ENCODE data around the gene SMIM38.

The SMIM38 gene

GRCh38 chr11:69161117-69161407, 5.3 kb downstream of the SMIM38 start:
- no peak for DNase-seq

GRCh38 chr11:69162505-69162904, 6.8 kb downstream of the SMIM38 start:
- DNase-seq = no peak

- DNase-seq = no peak
Measured at GRCh38 chr11:69163842-69164241, 8.1 kb downstream of the SMIM38 start.

GRCh38 chr11:69164824-69165223, 9.1 kb downstream of the SMIM38 start:
- DNase-seq = no peak

DNA sequence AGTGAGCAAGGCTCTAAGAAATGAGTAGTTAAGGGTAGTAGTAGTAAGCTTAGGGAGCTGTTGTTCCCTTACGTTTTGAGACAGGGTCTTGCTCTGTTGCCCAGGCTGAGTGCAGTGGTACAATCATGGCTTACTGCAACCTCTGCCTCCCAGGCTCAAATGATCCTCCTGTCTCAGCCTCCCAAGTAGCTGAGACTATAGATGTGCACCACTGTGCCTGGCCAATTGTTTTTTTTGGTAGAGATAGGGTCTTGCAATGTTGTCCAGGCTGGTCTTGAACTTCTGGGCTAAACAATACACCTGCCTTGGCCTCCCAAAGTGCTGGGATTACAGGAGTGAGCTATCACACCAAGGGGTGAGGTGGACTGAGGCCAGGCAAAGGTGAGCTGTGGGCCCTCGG, 10.0 kb downstream of the SMIM38 start:
- DNase-seq = no peak

DNA sequence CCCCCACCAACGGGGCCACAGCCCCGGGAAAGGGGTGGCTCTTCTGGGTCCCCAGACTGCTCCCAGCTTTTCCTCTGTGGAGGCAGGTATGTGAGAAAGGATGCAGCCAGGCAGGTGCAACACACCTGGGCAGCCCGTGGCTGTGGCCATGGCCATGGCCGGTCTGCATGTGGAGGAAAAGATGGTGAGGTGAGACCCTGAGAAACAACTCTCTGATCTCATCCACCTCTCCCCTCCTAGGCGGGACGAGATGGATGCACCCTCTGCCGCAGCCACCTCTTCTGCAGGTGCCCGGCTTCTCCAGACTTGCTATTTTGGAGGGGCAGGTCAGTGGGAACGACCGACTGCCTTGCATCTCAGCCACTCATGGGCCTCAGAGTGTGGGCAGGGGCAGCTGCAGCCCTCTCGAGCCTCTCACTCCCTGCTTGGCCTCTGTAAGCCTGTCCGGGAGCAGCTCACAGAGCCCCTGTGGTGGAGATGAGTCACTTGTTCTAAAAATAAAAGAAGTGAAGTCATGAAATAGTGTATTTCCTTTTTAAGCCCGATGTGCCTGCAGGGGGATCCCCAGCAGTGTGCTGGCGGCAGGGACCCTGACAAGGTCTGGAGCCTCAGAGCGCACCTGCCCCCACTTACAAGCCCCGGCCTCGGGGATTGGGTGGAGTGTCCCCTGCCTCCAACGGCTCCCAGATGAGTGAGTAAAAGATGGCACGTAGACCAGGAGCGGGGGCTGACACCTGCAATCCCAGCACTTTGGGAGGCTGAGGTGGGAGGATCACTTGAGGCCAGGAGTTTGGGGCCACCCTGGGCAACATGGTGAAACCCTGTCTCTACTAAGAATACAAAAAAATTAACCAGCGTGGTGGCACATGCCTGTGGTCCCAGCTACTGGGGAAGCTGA, 10.7 kb downstream of the SMIM38 start:
- DNase-seq = peak; percentile 43

- no peak for DNase-seq
Measured at GRCh38 chr11:69167130-69167915, 11.6 kb downstream of the SMIM38 start.

- DNase-seq = no peak
Measured at GRCh38 chr11:69167916-69168691, 12.4 kb downstream of the SMIM38 start.

GRCh38 chr11:69169479-69169878, 13.7 kb downstream of the SMIM38 start:
- no peak for DNase-seq

DNA sequence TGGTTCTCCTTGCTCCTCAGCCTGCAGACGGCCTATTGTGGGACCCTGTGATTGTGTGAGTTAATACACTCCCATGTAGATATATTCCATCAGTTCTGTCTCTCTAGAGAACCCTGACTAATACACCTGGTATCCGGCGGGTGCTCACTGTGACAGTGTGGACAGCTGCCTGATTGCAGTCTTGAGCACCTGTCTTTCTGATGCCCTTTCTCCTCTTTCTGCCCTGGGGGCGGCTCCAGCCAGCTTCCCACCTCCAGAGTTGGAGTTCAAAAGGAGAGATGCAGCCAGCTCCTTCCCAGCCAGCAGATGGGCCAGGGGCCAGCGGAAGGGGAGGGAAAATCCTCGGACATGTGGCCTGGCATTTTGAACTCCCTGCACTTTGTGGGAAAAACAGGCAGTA, 15.0 kb downstream of the SMIM38 start:
- DNase-seq = no peak

- DNase-seq = no peak
Measured at GRCh38 chr11:69171476-69172240, 15.9 kb downstream of the SMIM38 start.

DNA sequence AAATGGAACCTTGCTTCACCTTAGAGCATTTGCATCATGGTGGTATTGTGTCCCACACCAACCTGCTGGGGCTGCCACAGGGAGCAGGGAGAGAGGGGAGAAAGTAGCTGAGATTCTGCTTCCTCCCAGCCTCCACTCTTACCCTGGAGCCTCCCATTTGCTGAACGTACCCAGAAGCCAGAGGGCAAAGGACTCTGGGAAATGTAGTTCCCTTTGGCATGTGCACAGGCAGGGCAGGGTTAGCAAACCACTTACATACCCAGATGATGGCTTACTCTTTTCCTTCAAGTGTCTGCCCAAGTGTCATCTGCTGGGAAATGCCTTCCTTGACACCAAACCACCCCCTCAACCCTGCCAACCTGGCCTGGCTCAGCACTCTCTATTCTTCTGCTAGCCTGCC, 16.9 kb downstream of the SMIM38 start:
- no peak for DNase-seq

DNA sequence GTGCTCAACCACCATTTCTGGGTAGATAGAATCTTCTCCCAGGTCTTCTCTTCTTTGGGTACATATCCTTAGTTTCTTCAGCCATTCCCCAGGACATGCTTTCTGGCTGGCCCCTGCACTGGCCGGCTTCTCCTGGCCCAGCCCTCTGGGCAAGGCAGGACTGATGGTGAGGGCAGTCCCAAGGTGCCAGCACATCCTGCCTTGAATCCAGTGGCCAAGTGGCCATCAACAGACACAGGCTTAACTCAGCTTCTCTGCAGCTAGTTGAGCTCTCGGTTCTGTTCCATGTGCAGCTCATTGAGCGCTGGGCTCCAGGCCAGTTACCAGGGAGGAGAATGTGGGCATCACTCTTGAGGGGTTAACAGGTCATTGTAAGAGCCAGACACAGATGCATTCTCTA, 17.6 kb downstream of the SMIM38 start:
- no peak for DNase-seq

DNA sequence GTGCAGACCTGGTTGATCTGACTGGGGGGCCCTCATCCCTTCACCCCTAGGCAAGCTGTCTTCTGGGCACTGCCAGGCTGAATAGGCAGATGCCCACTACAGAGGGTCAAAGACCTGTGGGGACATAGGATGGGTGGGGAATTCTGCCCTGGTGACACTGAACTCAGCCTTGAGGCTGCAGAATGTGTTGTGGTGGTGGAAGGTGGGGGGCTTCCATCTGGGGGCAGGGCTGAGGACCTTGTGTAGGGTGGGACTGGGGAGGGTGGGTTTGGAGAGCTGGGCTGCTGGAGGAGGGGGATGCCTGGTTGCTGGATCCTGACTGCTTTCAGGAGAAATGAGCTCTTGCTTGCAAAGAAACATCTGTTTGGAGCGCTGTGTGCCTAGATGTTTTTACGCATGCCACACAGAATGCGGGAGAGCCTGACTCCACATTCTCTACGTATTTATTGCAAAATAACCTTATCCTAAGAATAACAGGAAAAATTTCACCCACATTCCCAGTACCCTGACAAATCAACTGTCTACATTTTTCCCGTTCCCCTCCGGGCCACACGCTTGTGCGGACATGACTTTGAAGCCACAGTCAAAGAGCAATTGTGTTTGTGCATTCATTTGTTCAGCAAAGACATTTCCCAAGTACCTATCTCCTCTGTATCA, 18.3 kb downstream of the SMIM38 start:
- DNase-seq = no peak

DNA sequence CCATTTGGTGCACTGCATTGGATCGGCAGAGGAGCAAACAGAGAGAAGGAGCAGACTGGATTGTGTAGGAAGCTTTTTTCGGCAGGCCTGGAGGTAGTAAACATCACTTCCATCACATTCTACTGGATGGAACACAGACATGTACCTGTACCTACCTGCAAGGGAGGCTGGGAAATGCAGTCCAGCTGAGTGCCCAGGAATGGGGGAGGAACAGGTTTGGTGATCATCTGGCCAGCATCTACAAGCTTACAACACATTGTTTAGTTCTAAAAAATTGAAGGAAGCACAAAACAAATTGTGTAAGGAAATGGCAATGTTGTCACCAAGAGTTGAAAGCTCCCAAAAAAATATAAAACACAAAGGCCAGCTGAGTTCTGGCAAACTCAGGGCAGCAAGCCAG, 19.1 kb downstream of the SMIM38 start:
- DNase-seq = no peak

GRCh38 chr11:69178819-69179482, 23.2 kb downstream of the SMIM38 start:
- DNase-seq = no peak

GRCh38 chr11:69180226-69180625, 24.5 kb downstream of the SMIM38 start:
- DNase-seq = no peak

GRCh38 chr11:69180726-69181125, 25.0 kb downstream of the SMIM38 start:
- DNase-seq = no peak

DNA sequence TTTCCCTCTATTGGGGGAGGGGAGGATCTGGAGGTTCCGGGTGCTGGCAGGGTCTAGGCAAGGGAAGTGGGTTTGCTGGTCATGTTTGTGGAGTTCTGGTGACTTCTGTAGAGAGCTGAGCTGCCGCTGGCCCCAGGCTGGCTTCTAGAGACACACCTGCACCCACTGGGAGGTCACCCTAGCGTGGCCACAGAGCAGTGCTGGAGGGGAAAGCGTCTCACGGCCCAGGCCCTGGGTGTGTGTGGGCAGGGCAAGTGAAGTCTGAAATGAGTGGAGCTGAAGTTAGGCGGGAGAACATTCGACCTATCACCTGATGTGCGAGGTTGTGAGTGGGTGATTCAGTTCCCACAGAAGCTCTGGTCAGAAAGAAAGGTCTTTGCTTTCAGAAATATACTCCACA, 27.9 kb downstream of the SMIM38 start:
- DNase-seq = no peak

GRCh38 chr11:69186316-69187260, 30.9 kb downstream of the SMIM38 start:
- no peak for DNase-seq

Measured in activated CD4-positive, CD25-positive, alpha-beta regulatory T cell treated with anti-CD3 and anti-CD28 coated beads, Interleukin-2, amount 50 U/mL, for 72 hours (primary cell).